ENCODE results near the gene AP1M1. TPM values are rescaled to one million over a fixed set of nuclear protein-coding genes. Genes with fewer than 3 reads are reported as not detected.

The AP1M1 gene
- total and polyA plus RNA-seq, 2 of the 4 experiments (the other 2 are of a cell fraction): 85.1 to 99.1 TPM

DNA sequence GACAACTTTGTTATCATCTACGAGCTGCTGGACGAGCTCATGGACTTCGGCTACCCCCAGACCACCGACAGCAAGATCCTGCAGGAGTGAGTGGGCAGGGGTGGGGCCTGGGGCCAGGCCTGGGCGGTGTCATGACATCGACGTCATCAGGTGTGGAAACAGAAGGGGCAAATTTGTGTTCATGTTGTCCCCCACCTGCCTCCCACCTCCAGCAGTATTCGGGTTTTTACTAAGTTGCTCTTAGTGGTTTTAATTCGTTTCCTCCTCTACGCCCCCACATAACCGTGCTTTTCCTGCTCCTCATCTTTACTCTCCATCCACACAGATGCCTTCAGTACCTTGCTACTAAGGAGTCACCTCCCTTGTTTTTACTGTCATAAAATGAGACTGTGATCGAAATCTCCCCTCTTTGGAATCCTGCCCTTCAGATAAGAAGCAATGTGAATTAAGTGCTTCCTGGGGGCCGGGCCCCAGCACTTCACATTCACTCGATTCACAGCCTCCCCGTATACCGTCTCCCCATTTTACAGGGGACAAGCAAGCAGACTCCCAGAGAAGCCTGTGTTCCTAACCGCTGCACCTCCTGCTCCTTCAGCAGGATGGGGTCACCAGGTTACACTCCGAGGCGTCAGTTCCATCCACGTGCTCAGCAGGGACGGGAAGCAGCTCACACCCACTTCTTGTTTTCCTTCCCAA lies 10.5 kb downstream of the AP1M1 start:
- no peak overlapping the region for H3K18ac ChIP-seq (ENCODE audit: low read depth, low read length)
- H2BK120ac ChIP-seq (ENCODE audit: low read depth, low read length): no peak overlapping the region
- ATAC-seq (ENCODE audit: low read depth) (no peak), DNase-seq (no peak)
- no peaks in the 10 kb centered on the region for H3K4me1 ChIP-seq (ENCODE audit: control insufficient read depth, insufficient read depth, low read length)
- no peak overlapping the region for H2BK5ac ChIP-seq (ENCODE audit: low read depth, low read length, poor library complexity, severe bottlenecking)
- no peak overlapping the region for H3K4ac ChIP-seq (ENCODE audit: low read depth, low read length)
- no peak overlapping the region for H3K14ac ChIP-seq (replicated peaks; ENCODE audit: low read depth, low read length)
- CTCF ChIA-PET: no interaction called here
- H3K23ac ChIP-seq (ENCODE audit: low read depth, low read length): no peak overlapping the region
- H3K56ac ChIP-seq (ENCODE audit: extremely low read depth, insufficient read depth, low read length): no peak overlapping the region
- peaks cover 42 to 61% of the 10 kb centered on the region in 2 experiments for H3K79me1 ChIP-seq (ENCODE audit: low read depth in 1 of 2, low read length in 2 of 2)
- H3K36me3 ChIP-seq (ENCODE audit: control insufficient read depth, insufficient read depth, low read length): peaks cover 65% of the 10 kb centered on the region
- H2BK15ac ChIP-seq (ENCODE audit: low read depth, low read length): no peak overlapping the region
- TF ChIP-seq CEBPB (IDR thresholded peaks at IDR 0.05; ENCODE audit: low read depth, low read length): no peak
- no peak for TF ChIP-seq NFE2L2 (IDR thresholded peaks at IDR 0.05; ENCODE audit: low read depth, low read length)
- no peak for TF ChIP-seq RFX5 (IDR thresholded peaks at IDR 0.05; ENCODE audit: low read depth, low read length)
- TF ChIP-seq, protein P1, sequence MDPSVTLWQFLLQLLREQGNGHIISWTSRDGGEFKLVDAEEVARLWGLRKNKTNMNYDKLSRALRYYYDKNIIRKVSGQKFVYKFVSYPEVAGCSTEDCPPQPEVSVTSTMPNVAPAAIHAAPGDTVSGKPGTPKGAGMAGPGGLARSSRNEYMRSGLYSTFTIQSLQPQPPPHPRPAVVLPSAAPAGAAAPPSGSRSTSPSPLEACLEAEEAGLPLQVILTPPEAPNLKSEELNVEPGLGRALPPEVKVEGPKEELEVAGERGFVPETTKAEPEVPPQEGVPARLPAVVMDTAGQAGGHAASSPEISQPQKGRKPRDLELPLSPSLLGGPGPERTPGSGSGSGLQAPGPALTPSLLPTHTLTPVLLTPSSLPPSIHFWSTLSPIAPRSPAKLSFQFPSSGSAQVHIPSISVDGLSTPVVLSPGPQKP (IDR thresholded peaks at IDR 0.05; ENCODE audit: borderline replicate concordance, low read depth, low read length): no peak
- no peak for TF ChIP-seq CHD1 (IDR thresholded peaks at IDR 0.05; ENCODE audit: low read depth, low read length)
- TF ChIP-seq BHLHE40 (IDR thresholded peaks at IDR 0.05; ENCODE audit: low read depth, low read length): no peak
- TF ChIP-seq MAZ (IDR thresholded peaks at IDR 0.05; ENCODE audit: borderline replicate concordance, low read depth, low read length): no peak
- TF ChIP-seq, protein P2, sequence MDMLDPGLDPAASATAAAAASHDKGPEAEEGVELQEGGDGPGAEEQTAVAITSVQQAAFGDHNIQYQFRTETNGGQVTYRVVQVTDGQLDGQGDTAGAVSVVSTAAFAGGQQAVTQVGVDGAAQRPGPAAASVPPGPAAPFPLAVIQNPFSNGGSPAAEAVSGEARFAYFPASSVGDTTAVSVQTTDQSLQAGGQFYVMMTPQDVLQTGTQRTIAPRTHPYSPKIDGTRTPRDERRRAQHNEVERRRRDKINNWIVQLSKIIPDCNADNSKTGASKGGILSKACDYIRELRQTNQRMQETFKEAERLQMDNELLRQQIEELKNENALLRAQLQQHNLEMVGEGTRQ (IDR thresholded peaks at IDR 0.05; ENCODE audit: low read depth, low read length): no peak
- no peak for TF ChIP-seq SMC3 (IDR thresholded peaks at IDR 0.05; ENCODE audit: low read depth, low read length)
- no peak for TF ChIP-seq RCOR1 (IDR thresholded peaks at IDR 0.05; ENCODE audit: insufficient replicate concordance, low read length)
- no peak for TF ChIP-seq MAFK (IDR thresholded peaks at IDR 0.05; ENCODE audit: low read depth, low read length)
- no peak for TF ChIP-seq FOS (IDR thresholded peaks at IDR 0.05; ENCODE audit: low read depth, low read length)
- TF ChIP-seq POLR2A (IDR thresholded peaks at IDR 0.05; ENCODE audit: low read depth, low read length): no peak
- TF ChIP-seq, protein P3, sequence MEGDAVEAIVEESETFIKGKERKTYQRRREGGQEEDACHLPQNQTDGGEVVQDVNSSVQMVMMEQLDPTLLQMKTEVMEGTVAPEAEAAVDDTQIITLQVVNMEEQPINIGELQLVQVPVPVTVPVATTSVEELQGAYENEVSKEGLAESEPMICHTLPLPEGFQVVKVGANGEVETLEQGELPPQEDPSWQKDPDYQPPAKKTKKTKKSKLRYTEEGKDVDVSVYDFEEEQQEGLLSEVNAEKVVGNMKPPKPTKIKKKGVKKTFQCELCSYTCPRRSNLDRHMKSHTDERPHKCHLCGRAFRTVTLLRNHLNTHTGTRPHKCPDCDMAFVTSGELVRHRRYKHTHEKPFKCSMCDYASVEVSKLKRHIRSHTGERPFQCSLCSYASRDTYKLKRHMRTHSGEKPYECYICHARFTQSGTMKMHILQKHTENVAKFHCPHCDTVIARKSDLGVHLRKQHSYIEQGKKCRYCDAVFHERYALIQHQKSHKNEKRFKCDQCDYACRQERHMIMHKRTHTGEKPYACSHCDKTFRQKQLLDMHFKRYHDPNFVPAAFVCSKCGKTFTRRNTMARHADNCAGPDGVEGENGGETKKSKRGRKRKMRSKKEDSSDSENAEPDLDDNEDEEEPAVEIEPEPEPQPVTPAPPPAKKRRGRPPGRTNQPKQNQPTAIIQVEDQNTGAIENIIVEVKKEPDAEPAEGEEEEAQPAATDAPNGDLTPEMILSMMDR (conservative IDR thresholded peaks at IDR 0.05; ENCODE audit: low read depth, low read length): no peak
- no peak for TF ChIP-seq RAD21 (IDR thresholded peaks at IDR 0.05; ENCODE audit: low read length)
- H4K20me1 ChIP-seq (ENCODE audit: insufficient read depth, low read length): peaks cover 13% of the 10 kb centered on the region
- in situ Hi-C loops (cut with MboI; ENCODE audit: low sequenced_read_pairs) (no loop called here), intact Hi-C loops (cut with micrococcal nuclease) (no loop called here), dilution Hi-C loops (cut with HindIII; ENCODE audit: low sequenced_read_pairs, unreplicated experiment) (no loop called here)
- no peaks in the 10 kb centered on the region for H3K27me3 ChIP-seq (ENCODE audit: control insufficient read depth, insufficient read depth, low read length)
- H4K91ac ChIP-seq (ENCODE audit: insufficient read depth, low read depth, low read length): no peak overlapping the region
- no TSS peak for BruUV-seq (replicated peaks)
- no peak overlapping the region for H3K9ac ChIP-seq (ENCODE audit: low read depth, low read length)
- no peak overlapping the region for H2BK20ac ChIP-seq (ENCODE audit: low read depth, low read length)
- H4K8ac ChIP-seq (ENCODE audit: low read depth in 2 of 2, low read length in 2 of 2): no peak overlapping the region
- no peak overlapping the region for H3K4me2 ChIP-seq (ENCODE audit: low read depth, low read length)
- no peaks in the 10 kb centered on the region for H3K9me1 ChIP-seq (ENCODE audit: insufficient read depth, low read length)
- no peak overlapping the region for H2AK5ac ChIP-seq (ENCODE audit: low read depth, low read length)
- H2AK9ac ChIP-seq (replicated peaks; ENCODE audit: low read depth, low read length, poor library complexity): no peak overlapping the region
- POLR2A ChIA-PET (ENCODE audit: unreplicated experiment): no interaction called here
- H3K4me3 ChIP-seq (ENCODE audit: insufficient read depth, low read depth, low read length): no peak overlapping the region
- H3K27ac ChIP-seq (ENCODE audit: insufficient read depth, low read length): no peak overlapping the region
- WGBS, 2 experiments (ENCODE audit: extremely low coverage in 2 of 2, insufficient read length in 1 of 2): 100% methylated on average over 3 of the region's 21 CpGs; no CpG with 5 or more reads in 1 of the 2 experiments
- no peaks in the 10 kb centered on the region for H3K9me3 ChIP-seq (ENCODE audit: control insufficient read depth, insufficient read depth, low read length)
- no peak overlapping the region for H4K5ac ChIP-seq (ENCODE audit: low read depth, low read length)
- no peak overlapping the region for H2AFZ ChIP-seq (replicated peaks; ENCODE audit: low read length, poor library complexity)

Data from IMR-90 (cell line).